AG04450 (cell line): Measurements from ENCODE around the gene PCLO. TPM values are rescaled to one million over a fixed set of nuclear protein-coding genes. Genes with fewer than 3 reads are reported as not detected.

Source experiments
- CTCF ChIA-PET: fragments of 300-600, 350-600 bp; formaldehyde crosslinking; extraction: SDS; loops from one replicate; lab custom pipeline; 2022; ENCODE audit warnings: antibody characterized with exemption, inconsistent platforms; lab: Charles Lee
- POLR2A ChIA-PET: fragments of 350-600 bp; formaldehyde crosslinking; extraction: SDS; loops from one replicate; lab custom pipeline; 2021; ENCODE audit warnings: antibody characterized with exemption, inconsistent platforms; lab: Yijun Ruan, JAX
- DNase-seq: peaks from one replicate; pipeline ENCODE4 v3.0.0-alpha.2; 2011; ENCODE audit warnings: low read depth, low spot score
- H3K27ac ChIP-seq: one replicate; pipeline ENCODE4 v1.5.1; 2012; ENCODE audit warnings: low read depth, low read length, control low read depth
- H3K27me3 ChIP-seq: one replicate; pipeline ENCODE4 v1.6.0; 2012; ENCODE audit warnings: low read length; ENCODE audit not compliant: control insufficient read depth, insufficient read depth
- H3K4me3 ChIP-seq: 2 replicates; pipeline ENCODE4 v1.5.1; 2011; ENCODE audit warnings: mild to moderate bottlenecking, low read depth, low read length, control low read depth
- H3K9me3 ChIP-seq: 2 replicates; pipeline ENCODE4 v1.5.1; 2012; ENCODE audit warnings: low read length; ENCODE audit not compliant: control insufficient read depth, insufficient read depth
- polyA plus RNA-seq: library from polyadenylated mRNA; depleted of rRNA; stranded (reverse); fragments of >200 nt; gene quantifications from 2 replicates; pipeline ENCODE4 v1.2.3, GENCODE V29; 2011
- TF ChIP-seq, protein P1 (sequence below): IDR thresholded peaks from 2 replicates; pipeline ENCODE4 v1.5.1; 2011; ENCODE audit warnings: low read depth, low read length, control low read depth, inconsistent platforms

Gene PCLO
- polyA plus RNA-seq, 1 experiment, result 0.01 TPM

DNA sequence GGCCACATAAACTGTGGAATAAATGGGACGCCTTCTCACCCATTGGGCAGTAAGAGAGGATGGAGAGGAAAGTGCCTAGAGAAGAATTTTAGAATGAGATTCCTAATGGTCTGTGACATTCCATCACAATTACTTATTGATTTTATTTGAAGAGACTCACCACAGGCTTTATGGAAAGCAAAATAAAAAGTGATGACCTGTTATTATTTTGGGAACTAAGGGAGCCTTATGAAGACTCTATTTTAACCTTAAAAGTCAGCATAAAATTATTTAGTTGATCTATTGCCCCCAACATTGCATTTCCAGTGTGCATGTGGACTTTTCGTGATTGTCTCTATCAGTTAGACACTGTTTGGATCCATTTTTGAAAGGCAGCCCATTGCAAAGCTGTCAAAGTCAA lies 107.5 kb downstream of the PCLO start:
- no peak for DNase-seq
- ChIA-PET CTCF (no interaction called here), POLR2A (no interaction called here)
- TF ChIP-seq, protein P1, sequence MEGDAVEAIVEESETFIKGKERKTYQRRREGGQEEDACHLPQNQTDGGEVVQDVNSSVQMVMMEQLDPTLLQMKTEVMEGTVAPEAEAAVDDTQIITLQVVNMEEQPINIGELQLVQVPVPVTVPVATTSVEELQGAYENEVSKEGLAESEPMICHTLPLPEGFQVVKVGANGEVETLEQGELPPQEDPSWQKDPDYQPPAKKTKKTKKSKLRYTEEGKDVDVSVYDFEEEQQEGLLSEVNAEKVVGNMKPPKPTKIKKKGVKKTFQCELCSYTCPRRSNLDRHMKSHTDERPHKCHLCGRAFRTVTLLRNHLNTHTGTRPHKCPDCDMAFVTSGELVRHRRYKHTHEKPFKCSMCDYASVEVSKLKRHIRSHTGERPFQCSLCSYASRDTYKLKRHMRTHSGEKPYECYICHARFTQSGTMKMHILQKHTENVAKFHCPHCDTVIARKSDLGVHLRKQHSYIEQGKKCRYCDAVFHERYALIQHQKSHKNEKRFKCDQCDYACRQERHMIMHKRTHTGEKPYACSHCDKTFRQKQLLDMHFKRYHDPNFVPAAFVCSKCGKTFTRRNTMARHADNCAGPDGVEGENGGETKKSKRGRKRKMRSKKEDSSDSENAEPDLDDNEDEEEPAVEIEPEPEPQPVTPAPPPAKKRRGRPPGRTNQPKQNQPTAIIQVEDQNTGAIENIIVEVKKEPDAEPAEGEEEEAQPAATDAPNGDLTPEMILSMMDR, result no peak
- H3K27me3 ChIP-seq, result no peaks in the 10 kb centered on the region
- H3K27ac ChIP-seq, result no peak overlapping the region
- H3K9me3 ChIP-seq, result no peaks in the 10 kb centered on the region
- H3K4me3 ChIP-seq, result no peak overlapping the region

DNA sequence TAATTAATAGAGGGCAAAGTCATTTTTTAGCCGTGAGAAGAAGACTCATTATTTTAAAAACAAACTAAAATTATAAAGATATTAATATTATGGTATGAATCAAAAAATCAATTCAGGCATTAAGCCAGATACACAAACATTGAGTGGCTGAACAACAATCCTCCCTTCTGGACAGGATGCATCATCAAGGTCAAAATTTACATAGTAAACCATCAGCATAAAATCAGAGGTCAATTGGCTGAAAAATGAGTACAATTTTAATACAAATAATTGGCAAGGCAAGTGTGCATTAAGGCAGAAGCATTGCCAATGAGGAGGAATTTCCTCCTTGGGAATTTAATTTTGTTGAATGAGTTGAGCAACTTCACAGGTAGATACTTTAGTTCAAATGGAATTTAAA lies 108.2 kb downstream of the PCLO start:
- Histone ChIP-seq H3K27me3 (no peaks in the 10 kb centered on the region), H3K4me3 (no peak overlapping the region), H3K9me3 (no peaks in the 10 kb centered on the region), H3K27ac (no peak overlapping the region)
- ChIA-PET POLR2A (no interaction called here), CTCF (no interaction called here)
- no peak for DNase-seq
- TF ChIP-seq, protein P1, result no peak

DNA sequence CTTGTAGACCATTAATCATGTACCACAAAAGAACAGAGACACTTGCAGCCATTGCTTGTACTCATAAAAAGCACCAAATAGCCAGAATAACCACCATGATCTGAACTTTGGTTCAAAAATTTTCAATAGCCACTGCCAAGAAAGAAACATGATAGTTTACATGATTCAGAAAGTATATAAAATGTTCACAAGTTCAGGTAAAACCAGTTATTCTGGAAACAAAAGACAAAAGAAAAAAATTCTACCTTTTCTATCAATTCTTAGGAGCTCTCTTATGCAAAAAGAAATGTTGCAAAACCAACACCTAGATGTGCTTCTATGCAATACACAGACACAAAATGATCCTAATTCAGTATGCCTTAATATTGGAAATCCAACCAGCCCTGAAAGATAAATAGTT lies 108.7 kb downstream of the PCLO start:
- H3K9me3 ChIP-seq, result no peaks in the 10 kb centered on the region
- POLR2A ChIA-PET, result no interaction called here
- no peaks in the 10 kb centered on the region for H3K27me3 ChIP-seq
- H3K27ac ChIP-seq, result no peak overlapping the region
- CTCF ChIA-PET, result no interaction called here
- DNase-seq, result no peak
- H3K4me3 ChIP-seq, result no peak overlapping the region
- TF ChIP-seq, protein P1, result no peak

DNA sequence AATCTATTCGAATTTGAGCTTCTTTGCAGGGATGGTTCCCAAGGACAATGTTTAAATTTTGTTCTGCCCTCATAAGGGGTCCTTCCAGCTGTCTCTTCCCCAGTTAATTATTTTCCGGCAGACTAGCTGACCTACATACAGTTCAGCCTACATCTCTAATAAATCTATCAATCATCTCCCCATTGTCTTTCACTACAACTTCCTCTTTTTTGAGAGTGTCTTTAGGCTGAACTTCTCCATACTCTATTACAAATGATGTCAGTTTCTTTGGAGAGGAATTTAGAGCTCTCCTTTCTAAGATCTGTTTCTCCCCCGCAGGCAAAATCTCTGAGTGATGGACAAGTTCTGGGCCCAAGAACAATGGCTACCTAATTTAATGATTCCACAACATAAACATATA lies 122.2 kb downstream of the PCLO start:
- H3K27me3 ChIP-seq, result no peaks in the 10 kb centered on the region
- H3K4me3 ChIP-seq, result no peak overlapping the region
- ChIA-PET CTCF (no interaction called here), POLR2A (no interaction called here)
- TF ChIP-seq, protein P1, result no peak
- H3K9me3 ChIP-seq, result no peaks in the 10 kb centered on the region
- no peak for DNase-seq
- H3K27ac ChIP-seq, result no peak overlapping the region

DNA sequence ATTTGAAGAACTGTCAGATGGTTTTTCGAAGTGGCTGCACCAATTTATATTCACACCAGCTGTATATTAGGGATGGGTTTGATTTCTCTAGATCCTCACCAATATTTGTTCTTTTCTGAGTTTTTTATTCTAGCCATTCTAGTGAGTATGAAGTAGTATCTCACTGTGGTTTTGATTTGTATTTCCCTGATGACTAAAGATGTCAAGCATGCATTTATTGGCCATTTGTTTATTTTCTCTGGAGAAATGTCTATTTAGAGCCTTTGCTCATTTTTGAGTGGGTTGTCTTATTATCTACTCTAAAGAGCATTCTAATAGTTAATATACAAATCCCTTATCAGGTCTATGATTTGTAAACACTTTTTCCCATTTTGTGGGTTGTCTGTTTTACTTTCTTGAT lies 123.9 kb downstream of the PCLO start:
- Histone ChIP-seq H3K27ac (no peak overlapping the region), H3K27me3 (no peaks in the 10 kb centered on the region), H3K4me3 (no peak overlapping the region), H3K9me3 (no peaks in the 10 kb centered on the region)
- DNase-seq, result no peak
- POLR2A ChIA-PET, result no interaction called here
- CTCF ChIA-PET, result no interaction called here
- TF ChIP-seq, protein P1, result no peak
